ENCODE data around the gene ACBD7. TPM values are rescaled to one million over a fixed set of nuclear protein-coding genes. Genes with fewer than 3 reads are reported as not detected.

The ACBD7 gene
- total RNA-seq, 1 donor from 2014 or later: not detected

DNA sequence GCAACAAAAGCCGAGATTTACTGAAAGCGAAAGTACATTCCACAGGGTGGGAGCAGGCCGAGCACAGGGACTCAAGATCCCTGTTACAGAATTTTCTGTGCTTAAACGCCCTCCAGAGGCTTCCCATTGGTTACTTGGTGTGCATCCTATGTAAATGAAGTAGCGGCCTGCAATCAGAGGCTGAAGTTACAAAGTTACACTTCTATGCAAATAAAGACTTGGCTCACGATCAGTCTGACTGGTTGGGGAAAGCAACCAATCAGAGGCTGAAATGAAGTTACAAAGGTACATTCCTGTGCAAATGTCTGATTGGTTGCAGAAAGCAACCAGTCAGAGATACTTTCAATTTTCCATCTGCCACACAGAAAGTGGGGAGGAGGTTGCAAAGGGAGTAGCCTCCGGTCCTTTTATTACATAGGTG is 4.1 kb downstream of the ACBD7 start:
- TF ChIP-seq POLR2A (IDR thresholded peaks at IDR 0.05) (no peak), POLR2AphosphoS5 (IDR thresholded peaks at IDR 0.05; ENCODE audit: insufficient read depth in 1 of 2, low read depth in 1 of 2) (peak in 1 of 2 donors; percentile 62)
- DNase-seq (ENCODE audit: extremely low spot score in 2 of 2): no peak
- no peaks in the 10 kb centered on the region for H3K27me3 ChIP-seq
- H3K4me3 ChIP-seq: peak overlapping the region; percentile 38 to 54
- intact Hi-C loops (cut with DNase I): no loop called here
- peaks cover 18% of the 10 kb centered on the region for H3K4me1 ChIP-seq
- no peaks in the 10 kb centered on the region for H3K36me3 ChIP-seq
- H3K9me3 ChIP-seq: no peaks in the 10 kb centered on the region
- peak overlapping the region; percentile 30 for H3K27ac ChIP-seq

GRCh38 chr10:15083674-15084501 is 4.7 kb downstream of the ACBD7 start:
- Histone ChIP-seq H3K9me3 (no peaks in the 10 kb centered on the region), H3K36me3 (no peaks in the 10 kb centered on the region), H3K27me3 (no peaks in the 10 kb centered on the region), H3K4me3 (peak overlapping the region; percentile 38 to 54), H3K27ac (peak overlapping the region; percentile 30), H3K4me1 (peaks cover 18% of the 10 kb centered on the region)
- TF ChIP-seq, protein P1, sequence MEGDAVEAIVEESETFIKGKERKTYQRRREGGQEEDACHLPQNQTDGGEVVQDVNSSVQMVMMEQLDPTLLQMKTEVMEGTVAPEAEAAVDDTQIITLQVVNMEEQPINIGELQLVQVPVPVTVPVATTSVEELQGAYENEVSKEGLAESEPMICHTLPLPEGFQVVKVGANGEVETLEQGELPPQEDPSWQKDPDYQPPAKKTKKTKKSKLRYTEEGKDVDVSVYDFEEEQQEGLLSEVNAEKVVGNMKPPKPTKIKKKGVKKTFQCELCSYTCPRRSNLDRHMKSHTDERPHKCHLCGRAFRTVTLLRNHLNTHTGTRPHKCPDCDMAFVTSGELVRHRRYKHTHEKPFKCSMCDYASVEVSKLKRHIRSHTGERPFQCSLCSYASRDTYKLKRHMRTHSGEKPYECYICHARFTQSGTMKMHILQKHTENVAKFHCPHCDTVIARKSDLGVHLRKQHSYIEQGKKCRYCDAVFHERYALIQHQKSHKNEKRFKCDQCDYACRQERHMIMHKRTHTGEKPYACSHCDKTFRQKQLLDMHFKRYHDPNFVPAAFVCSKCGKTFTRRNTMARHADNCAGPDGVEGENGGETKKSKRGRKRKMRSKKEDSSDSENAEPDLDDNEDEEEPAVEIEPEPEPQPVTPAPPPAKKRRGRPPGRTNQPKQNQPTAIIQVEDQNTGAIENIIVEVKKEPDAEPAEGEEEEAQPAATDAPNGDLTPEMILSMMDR (IDR thresholded peaks at IDR 0.05): no peak
- TF ChIP-seq POLR2A (IDR thresholded peaks at IDR 0.05) (no peak), POLR2AphosphoS5 (IDR thresholded peaks at IDR 0.05; ENCODE audit: insufficient read depth in 1 of 2, low read depth in 1 of 2) (no peak)
- no peak for DNase-seq (ENCODE audit: extremely low spot score in 2 of 2)
- intact Hi-C loops (cut with DNase I): no loop called here

DNA sequence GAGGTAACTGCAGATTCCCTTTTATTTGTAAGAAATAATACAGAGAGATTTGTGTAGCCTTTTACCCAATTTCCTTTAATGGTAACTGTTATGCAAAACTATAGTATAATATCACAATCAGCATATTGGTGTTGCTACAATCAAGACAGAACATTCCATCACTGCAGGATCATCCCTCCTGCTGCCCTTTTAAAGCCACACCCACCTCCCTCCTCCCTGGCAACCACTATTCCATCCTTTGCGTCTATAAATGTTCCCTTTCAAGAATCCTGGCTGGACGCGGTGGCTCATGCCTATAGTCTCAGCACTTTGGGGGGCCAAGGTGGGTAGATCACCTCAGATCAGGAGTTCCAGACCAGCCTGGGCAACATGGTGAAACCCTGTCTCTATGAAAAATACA is 13.2 kb downstream of the ACBD7 start:
- no peaks in the 10 kb centered on the region for H3K27me3 ChIP-seq
- TF ChIP-seq POLR2AphosphoS5 (IDR thresholded peaks at IDR 0.05; ENCODE audit: insufficient read depth in 1 of 2, low read depth in 1 of 2): no peak
- TF ChIP-seq POLR2A (IDR thresholded peaks at IDR 0.05): no peak
- TF ChIP-seq, protein P1 (IDR thresholded peaks at IDR 0.05): no peak
- DNase-seq (ENCODE audit: extremely low spot score in 2 of 2): no peak
- no peaks in the 10 kb centered on the region for H3K36me3 ChIP-seq
- no peak overlapping the region for H3K27ac ChIP-seq
- no peak overlapping the region for H3K4me3 ChIP-seq
- intact Hi-C loops (cut with DNase I): no loop called here
- no peaks in the 10 kb centered on the region for H3K9me3 ChIP-seq
- no peaks in the 10 kb centered on the region for H3K4me1 ChIP-seq

- DNase-seq (ENCODE audit: extremely low spot score in 2 of 2): no peak
- no peaks in the 10 kb centered on the region for H3K36me3 ChIP-seq
- no peaks in the 10 kb centered on the region for H3K27me3 ChIP-seq
- no peaks in the 10 kb centered on the region for H3K4me1 ChIP-seq
- TF ChIP-seq POLR2A (IDR thresholded peaks at IDR 0.05): no peak
- no peak for TF ChIP-seq POLR2AphosphoS5 (IDR thresholded peaks at IDR 0.05; ENCODE audit: insufficient read depth in 1 of 2, low read depth in 1 of 2)
- TF ChIP-seq, protein P1 (IDR thresholded peaks at IDR 0.05): no peak
- H3K4me3 ChIP-seq: no peak overlapping the region
- H3K27ac ChIP-seq: no peak overlapping the region
- intact Hi-C loops (cut with DNase I): no loop called here
- H3K9me3 ChIP-seq: no peaks in the 10 kb centered on the region
Observed at GRCh38 chr10:15072358-15072757, 16.2 kb downstream of the ACBD7 start.

DNA sequence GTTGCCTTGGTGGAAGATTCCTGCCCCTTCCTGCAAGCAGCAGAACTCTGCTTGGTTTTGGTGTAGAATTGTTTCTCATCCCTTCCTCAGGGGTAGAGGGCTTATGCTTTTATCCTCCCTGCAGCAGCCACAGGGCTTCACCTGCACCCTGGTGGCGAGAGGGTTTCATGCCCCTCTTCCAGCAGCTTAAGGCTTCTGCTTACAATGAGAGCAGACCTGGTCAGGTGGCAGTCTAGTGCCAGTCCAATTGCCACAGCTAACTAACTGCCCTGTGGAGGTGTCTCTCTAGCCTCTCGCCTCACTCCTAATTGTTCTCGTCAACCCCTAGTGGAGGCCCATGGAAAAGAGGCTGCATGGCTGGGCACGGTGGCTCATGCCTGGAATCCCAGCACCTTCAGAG is 19.3 kb downstream of the ACBD7 start:
- H3K27me3 ChIP-seq: no peaks in the 10 kb centered on the region
- no peak for DNase-seq (ENCODE audit: extremely low spot score in 2 of 2)
- no peak overlapping the region for H3K4me3 ChIP-seq
- no peaks in the 10 kb centered on the region for H3K4me1 ChIP-seq
- no peaks in the 10 kb centered on the region for H3K36me3 ChIP-seq
- no peak for TF ChIP-seq POLR2AphosphoS5 (IDR thresholded peaks at IDR 0.05; ENCODE audit: insufficient read depth in 1 of 2, low read depth in 1 of 2)
- no peak for TF ChIP-seq POLR2A (IDR thresholded peaks at IDR 0.05)
- TF ChIP-seq, protein P1 (IDR thresholded peaks at IDR 0.05): no peak
- H3K27ac ChIP-seq: no peak overlapping the region
- H3K9me3 ChIP-seq: no peaks in the 10 kb centered on the region
- intact Hi-C loops (cut with DNase I): no loop called here

Data from vagina (tissue), 2 donors.